EL (cell line): ENCODE data around the gene PSMB3.

Source experiments
- DNase-seq: peaks from one replicate; pipeline ENCODE4 v3.0.0-alpha.2; 2016

The PSMB3 gene

DNA sequence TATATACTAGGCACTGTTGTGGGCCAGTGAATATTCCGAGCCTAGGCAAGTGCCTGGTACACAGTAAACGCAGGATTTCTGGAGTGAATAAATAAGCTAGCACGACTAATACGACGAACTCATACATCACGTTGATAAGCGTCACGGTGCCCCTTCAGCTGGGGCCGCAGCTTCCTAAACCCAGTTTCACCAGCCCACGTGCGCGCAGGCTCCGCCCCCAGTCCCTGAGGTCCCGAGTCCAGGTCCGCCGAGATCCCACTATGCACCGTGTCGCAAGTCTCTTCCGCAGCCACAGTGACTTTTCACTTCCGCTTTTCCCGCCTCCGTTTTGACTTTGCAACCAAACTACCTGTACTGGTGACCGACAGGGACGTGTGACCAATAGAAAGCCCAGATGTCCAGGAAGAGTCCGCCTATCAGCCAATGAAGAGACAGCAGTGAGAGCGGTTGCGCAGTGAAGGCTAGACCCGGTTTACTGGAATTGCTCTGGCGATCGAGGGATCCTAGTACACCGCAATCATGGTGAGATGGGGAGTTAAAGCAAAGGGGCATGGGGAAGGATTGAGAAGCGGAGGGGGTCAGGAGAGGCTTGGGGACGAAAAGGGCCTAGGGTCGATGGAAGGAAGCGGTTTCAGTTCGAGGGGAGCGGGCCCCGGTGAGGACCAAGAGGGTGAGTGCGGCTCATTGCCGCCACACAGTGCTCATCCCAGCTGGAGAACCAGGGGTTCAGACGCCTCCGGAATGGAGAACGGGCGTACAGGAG, at the start of gene PSMB3:
Gene PSMB3 (plus strand): TSS at position 434 of the 763 bp plus-strand sequence. CDS start 86 bp downstream, at position 520.
- peak; percentile 100 for DNase-seq

DNA sequence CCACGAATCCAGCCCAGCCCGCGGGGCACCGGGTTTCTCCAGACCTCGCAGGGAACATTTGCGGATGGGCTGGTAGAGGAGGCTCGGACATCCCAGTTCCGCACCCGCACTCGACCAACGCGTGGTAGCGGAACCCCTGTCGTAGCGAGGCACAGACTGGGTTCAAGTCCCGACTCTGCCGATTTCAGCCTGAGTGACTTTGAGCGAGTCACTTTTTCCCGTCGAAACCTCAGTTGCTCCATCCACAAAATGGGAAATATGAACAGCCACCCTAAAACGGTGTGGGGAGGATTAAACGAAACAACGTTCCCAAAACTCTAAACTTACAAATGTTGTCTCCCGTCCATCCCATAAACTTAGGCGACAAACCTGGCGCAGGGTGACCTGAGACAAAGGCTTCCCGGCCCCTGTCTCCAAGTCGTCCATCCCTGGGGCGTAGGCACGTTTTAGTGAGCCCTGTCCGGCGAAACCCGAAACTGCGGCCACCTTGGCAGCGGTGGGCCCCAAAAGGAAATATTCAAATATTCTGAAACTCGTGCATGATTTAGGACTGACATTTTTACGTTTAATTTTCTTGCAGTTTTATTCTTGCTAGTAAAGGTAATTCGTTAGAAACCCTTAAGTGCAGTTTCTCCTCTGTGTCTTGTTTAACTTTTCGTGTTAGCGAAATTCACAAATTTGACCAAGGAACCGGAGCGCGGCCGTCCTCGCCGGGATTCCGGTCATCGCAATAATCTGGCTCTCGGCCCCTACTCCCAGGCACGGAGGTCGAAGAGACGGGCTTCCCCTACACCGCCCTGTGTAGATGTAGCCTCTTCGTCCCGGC, 49.4 kb upstream of the PSMB3 start:
- no peak for DNase-seq

DNA sequence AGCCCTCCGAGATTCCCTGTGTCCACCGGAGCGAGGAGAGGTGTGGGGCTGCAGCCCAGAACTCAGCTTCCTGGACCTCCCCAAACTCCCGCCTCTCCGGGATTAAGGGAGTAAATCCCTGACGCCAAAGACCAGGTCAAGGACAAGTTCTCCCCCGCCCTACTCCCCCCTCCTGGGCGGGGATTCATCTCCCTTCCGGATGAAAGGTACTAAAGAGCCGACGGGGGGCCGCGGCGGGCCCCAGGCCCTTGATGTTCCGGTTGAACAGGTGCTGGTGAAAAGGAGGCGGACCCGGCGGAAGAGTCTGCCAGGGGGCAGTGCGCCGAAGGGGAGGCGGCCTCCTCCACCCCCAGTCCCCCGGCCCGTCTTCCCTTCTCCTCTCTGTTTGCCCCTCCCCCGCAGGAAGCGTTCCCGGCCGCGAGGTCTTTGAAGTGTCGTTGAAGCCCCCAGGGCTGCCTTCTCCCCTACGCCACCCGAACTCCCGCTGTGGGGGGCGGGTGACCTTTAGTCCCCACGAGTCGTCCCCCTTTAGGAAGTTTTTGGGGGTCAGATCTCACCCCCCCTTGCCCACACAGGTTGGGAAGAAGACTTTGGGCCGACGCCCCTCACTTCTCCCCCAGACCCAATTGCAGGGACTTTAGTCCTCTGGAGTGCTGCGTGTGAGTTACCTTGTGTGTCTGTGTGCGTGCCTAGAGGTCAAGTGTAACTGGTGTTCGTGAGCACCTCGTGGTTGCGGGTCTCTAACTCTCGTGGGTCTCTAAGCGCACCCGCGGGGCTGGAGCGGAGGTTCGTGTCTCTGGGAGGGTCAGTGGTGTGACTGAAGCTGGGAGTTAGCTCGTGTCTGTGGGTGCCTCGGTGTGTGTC, 48.6 kb upstream of the PSMB3 start:
- DNase-seq = peak; percentile 67

DNA sequence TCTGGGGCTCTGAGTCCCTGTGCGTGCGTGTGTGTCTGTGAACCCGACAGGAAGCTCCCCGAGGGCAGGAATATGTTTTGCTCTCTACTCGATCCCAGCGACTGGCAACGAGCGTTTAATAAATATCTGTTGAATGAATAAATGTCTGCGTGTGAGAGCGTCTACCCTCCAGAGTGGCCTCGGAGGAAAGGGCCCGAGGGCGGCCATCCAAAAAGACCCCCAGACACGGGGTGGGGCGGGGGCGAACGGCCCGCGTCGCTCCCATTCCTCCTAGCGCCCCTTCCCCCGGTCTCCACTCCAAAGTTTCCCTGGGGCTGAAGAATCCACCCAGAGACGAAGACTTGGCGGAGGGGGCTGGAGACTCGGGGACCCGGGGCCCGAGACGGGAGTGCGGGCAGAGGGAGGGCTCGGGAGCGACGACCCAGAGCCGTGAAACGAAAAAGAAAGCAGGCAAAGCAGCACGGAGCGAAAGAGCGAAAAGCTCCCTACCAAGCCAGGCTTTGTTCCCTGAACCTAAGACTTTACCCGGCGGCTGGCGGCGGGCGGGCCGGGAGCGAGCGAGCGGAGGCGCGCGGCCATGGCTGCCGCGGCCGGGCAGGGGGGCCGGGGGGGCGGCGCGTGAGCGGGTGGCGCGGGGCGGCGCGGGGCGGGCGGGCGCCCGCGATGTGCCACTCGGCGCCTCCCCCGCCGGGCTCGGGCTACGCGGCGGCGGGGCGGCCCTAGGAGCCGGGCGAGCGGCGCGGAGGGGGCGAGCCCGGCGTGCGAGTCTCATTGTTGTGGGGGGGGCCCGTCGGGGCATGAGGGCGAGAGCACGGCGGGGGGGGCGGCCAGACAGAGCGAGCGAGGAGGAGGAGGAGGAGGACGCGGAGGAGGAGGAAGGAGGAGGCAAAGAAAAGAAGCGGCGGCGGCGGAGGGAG, 47.7 kb upstream of the PSMB3 start, which contains the start of gene MLLT6:
Gene MLLT6 (plus strand): TSS at position 668 of the 917 bp plus-strand sequence. CDS start 360 bp downstream, outside the sequence.
- peak; percentile 76 for DNase-seq

DNA sequence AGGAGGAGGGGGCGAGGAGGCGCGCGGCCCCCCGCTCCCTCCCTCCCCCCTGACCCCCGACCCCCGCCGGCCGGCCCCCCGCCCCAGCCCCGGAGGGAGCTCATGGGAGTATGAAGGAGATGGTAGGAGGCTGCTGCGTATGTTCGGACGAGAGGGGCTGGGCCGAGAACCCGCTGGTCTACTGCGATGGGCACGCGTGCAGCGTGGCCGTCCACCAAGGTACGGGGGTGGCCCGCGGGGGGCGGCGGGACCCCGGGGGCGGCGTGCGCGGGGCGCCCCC, 47.1 kb upstream of the PSMB3 start:
- DNase-seq = no peak

DNA sequence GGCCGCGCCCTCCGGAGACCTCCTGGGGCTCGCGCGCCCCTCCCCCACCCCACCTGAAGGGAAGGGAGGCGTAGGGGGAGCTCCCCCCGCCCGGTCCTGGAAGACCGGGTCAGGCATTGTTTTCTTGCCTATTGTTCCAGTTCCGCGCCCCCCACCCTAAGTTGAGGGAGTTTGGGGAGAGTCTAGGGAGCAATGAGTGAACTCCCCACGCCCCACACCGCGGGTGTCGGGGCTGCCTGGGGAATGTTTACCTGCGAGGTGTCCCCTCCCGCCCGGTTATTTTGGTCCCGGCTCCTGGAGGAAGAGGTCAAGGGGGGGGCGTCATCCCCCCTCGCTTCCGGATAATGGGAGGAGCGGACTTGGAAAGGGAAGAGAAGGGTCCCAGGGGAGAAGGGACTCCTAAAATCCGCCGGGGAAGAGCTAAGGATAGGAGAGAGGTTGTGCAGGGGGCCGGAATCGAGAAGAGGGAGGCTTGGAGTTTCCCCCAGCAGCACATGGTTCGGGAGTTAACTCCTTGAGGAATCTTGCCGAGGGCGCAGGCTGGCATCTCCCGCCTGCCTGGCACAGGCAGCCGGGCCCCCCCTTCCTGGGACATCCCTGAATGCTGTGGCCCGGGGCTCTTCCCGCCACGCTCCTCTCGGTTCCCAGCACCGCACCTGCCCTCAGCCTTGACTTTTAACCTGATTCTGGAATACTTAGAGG, 46.6 kb upstream of the PSMB3 start:
- DNase-seq = peak; percentile 51

DNA sequence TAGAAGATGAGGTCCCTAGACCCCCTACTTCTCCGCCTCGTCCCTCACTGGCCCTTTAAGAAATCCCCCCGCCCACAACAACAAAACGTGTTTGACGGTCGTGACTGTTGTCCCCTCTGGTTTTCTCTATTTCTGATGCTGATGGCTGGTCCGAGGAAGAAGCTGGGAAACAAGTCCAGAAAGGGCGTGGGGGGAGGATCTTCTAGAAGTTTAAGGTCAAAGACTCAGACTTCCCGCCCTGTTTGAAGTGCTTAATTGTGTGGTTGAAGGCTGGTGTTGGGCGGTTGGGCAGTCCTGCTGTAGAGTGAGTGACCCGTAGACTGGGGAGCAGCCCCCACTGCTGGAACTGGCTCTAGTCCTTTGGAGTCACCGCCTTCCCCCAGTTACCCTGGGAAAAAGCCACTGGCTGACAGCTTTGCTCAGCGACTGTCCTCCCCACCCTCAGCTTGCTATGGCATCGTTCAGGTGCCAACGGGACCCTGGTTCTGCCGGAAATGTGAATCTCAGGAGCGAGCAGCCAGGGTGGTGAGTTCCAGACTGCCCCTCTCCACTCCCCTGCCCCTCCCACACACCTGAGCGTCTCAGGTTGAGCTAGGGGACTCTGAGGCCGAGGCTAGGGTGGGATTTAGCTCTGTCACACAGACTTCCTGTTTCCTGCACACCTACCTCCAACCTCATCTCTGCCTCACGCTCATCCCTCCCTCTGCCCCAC, 45.9 kb upstream of the PSMB3 start:
- DNase-seq = peak; percentile 19

DNA sequence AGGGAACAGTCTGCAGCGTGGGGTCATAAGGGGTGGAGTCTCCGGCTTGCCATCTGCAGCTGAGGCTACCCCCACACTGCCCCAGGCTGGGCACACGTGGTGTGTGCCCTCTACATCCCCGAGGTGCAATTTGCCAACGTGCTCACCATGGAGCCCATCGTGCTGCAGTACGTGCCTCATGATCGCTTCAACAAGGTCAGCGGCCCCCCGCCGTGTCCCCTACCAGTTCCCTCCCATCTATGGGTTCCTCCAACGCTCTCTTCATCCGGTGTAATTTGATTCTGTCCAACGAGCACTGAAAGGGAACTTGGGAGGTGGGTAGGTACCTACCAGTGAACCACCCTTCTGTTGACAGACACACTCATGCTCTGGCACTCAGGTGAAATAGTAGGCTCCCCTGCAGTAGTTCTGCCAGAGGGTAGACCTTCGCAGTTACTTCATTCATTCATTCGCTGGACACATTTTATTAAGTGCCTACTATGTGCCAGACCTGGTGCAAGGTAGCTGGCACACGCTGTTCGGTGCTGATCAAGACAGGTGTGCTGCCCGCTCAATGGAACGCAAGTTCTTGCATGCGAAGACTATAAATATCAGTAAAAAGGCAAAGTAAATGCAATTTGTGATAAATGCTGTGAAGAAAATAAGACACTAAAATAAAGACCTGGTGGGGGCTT, 44.7 kb upstream of the PSMB3 start:
- DNase-seq = no peak

DNA sequence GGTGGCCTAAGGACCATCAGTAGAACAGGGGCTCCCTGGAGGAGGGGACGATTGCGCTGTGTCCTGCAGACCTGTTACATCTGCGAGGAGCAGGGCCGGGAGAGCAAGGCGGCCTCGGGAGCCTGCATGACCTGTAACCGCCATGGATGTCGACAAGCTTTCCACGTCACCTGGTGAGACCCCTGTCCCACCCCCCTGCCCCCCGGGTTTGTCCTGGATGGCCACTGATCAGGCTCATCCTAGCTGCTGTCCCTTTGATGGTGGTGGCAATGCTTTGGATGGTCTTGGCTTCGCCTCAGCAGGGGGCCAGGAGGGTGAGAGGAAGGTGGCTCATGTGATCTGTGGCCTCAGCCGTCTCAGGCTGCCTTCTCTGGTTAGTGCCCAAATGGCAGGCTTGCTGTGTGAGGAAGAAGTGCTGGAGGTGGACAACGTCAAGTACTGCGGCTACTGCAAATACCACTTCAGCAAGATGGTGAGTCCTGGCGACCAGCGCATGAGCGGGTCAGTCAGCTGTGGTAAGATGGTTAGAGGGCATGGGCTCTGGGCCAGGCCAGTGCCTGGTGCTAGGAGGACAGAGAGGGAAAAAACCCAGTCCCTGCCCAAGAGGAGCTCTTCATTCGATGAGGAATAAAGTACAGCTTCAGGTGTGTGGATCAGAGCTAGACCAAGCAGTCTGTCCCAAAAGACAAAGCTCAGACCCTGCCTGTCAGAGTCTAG, 43.3 kb upstream of the PSMB3 start:
- no peak for DNase-seq

DNA sequence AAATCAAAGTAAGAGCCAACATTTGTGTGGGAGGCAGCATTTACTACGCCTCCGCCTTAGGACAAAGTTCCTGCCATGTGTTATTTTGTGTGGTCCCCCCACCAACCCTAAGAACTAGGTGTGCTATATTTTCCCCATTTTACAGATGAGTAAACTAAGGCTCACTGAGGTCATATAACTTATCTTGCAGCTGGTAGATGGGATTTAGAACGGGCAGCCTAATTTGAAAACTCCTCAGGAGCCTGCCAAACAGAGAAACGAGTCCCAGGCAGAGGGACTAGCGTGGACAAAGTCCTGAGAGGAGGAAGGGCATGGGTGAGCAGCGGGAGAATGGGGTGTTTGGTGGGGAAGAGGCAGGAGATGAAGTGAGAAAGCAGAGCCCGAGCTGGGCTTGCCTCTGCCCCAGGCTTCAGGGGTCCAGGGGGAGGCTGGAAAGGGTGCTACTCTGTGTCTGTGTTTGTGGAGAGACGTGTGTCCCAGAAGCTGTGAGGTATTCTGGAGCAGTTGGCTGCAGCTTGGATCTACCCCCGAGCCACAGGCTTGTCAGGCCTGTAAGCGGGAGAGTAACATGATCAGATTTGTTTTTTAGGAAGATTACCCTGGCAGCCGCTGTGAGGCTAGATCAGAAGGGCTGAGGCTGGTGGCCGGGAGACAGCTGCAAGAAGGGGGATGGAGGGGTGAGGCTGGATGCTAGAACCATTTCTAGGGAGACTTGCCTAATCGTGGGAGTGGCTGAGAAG, 42.5 kb upstream of the PSMB3 start:
- DNase-seq = no peak

DNA sequence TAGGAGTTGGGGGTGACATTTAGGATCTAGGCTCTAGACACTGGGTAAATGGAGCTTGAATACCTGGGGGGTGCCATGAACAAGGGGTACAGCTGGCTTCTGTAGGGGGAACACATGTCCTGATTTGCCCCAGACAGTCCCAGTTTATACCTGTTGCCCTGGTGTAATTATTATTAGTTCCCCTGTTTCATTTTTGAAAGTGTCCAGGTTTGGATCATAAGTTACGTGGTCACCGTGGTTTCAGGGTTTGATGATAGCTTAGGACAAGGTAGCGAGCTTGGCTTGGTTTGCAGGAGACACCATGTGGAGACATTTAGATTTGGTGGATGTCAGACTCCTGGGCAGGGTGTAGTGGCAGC, 42.0 kb upstream of the PSMB3 start:
- DNase-seq = no peak

DNA sequence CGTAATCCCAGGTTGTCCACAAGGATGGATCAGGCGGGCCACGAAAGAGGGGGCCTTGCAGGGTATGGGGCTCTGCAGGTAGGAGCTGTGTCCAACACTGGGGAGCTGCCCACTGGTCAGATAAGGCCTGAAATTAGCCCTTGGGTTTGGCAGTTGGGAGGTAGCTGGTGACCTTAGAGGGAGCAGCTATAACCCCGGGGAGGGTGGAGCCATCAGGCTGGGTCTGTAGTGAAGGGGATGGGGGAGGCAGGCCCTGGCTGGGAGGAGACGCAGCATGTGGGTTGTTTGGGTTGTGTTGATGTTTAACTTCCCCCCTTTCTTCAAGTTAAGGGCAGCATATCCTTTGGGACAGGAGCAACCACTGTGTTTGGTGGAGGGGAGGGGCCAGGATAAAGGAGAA, 41.6 kb upstream of the PSMB3 start:
- DNase-seq = no peak

DNA sequence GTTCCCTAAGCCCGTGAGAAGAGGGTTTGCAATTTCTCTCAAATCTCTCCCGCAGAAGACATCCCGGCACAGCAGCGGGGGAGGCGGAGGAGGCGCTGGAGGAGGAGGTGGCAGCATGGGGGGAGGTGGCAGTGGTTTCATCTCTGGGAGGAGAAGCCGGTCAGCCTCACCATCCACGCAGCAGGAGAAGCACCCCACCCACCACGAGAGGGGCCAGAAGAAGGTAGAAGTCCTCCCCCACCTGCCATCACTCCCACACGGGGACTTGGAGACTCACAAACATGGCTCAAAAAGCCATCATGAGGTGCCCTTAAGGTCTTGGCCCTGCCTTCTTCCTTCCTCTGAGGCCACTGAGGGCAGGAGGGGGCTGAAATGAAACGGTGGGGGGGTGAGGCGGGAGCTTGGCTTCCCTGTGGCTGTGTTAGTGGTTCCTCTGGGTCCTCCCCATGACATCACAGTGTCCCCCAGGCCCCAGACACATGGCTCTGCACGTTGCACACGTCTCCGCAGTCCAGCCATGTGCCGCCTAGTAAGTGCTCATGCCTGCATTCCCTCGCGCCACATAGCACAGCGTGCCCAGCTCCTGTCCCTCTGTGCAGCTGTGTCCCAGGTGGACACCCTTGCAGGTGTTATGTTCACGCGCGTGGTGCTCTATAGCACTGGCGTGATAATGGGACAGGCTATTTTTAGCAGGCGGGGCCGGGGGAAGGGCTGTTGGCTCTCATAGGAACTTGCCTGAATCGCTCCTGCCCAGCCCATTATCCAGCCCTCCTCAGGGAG, 40.6 kb upstream of the PSMB3 start:
- DNase-seq = no peak

DNA sequence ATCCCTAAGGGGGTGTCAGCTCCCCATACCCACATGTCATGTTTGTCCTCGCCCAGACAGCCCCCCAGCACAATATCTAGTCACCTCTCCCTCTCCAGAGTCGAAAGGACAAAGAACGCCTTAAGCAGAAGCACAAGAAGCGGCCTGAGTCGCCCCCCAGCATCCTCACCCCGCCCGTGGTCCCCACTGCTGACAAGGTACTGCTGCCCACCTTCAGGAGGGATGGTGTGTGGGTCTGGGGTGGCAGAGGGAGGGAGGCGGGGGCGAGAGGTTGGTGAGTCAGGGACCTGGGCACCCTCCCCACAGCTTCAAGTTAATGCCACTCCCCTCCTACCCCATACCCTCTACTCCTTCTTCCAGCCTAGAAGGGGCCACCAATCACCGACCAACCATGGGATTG, 39.9 kb upstream of the PSMB3 start:
- no peak for DNase-seq

DNA sequence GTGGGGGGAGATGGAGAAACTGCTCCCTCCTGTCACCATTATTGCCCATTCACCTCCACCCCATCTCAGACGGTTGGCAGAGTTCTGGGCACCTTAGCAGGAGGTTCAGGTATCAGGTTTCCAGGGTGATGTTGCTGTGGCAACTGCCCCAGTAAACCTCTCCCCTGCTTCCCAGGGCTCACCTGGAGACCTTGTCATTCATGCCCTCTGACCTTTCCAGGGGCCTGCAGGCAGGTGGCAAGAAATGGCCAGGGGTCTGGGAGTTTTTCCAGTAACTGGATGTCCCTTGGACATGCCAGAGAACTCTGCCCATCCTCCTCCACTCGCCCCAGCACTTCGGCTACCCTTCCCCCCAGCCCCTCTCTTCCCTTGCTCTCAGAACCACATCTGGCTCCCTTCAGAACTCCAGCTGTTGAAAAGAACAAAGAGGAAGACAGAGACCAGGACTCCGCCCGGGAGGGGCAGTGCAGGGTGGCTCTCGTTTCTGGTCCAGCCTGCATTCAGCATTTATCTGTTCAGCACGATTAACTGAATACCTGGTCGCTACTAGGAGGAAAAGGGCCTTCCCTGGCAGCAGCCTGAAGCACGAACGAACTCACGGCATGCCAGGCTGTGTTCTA, 39.0 kb upstream of the PSMB3 start:
- DNase-seq = no peak

DNA sequence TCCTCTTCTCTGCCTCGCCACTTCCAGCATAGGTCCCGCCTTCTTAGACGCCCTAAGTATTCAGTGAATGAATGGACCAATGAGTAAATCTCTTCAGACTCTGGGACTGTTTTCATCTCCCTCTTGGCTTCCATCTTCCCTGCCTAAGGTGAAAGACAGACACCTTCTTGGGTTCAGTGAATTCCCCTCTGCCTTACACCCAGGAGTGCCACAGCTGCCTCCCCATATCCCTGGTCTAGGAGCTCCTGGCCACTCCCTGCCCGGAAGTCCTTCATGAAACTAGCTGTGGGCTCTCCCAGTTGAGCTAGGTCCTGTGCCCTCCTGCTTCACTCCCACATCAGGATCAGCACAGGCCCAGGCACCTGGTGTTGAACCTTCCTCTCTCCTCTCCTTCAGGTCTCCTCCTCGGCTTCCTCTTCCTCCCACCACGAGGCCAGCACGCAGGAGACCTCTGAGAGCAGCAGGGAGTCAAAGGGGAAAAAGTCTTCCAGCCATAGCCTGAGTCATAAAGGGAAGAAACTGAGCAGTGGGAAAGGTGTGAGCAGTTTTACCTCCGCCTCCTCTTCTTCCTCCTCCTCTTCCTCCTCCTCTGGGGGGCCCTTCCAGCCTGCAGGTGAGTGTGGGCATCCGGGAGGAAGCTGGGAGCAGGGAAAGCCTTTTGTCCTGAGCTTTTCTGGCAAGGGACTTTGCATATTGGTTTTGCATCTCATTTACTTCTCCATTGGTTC, 37.2 kb upstream of the PSMB3 start:
- no peak for DNase-seq
